WERI-Rb-1 (cell line): ENCODE measurements around the gene RAET1G.

Experiments used
- DNase-seq: peaks from one replicate; pipeline ENCODE4 v3.0.0-alpha.2; 2020
- H3K27ac ChIP-seq: fragments of 250-450 bp; sonication (Bioruptor Pico); 2 replicates; pipeline ENCODE4 v1.5.1; 2020; ENCODE audit warnings: mild to moderate bottlenecking, moderate library complexity
- H3K27me3 ChIP-seq: fragments of 250-450 bp; sonication (Bioruptor Pico); 2 replicates; pipeline ENCODE4 v1.5.1; 2021; ENCODE audit warnings: mild to moderate bottlenecking, low read depth, moderate library complexity; ENCODE audit not compliant: insufficient read depth, severe bottlenecking
- H3K36me3 ChIP-seq: fragments of 250-450 bp; sonication (Bioruptor Pico); 2 replicates; pipeline ENCODE4 v1.5.1; 2020; ENCODE audit warnings: mild to moderate bottlenecking, moderate library complexity
- H3K4me3 ChIP-seq: 2 replicates; pipeline ENCODE4 v1.5.1; 2011; ENCODE audit warnings: low read depth, mild to moderate bottlenecking, control low read depth, low read length
- H3K9me3 ChIP-seq: fragments of 250-450 bp; sonication (Bioruptor Pico); 2 replicates; pipeline ENCODE4 v1.5.1; 2021; ENCODE audit warnings: mild to moderate bottlenecking, moderate library complexity; ENCODE audit not compliant: severe bottlenecking
- TF ChIP-seq, protein P1 (sequence below): IDR thresholded peaks from 2 replicates; pipeline ENCODE4 v1.5.1; 2011; ENCODE audit warnings: low read depth, mild to moderate bottlenecking, control low read depth, inconsistent platforms, low read length

Gene RAET1G

GRCh38 chr6:149942461-149942829, 19.5 kb upstream of the RAET1G start:
- TF ChIP-seq, protein P1, sequence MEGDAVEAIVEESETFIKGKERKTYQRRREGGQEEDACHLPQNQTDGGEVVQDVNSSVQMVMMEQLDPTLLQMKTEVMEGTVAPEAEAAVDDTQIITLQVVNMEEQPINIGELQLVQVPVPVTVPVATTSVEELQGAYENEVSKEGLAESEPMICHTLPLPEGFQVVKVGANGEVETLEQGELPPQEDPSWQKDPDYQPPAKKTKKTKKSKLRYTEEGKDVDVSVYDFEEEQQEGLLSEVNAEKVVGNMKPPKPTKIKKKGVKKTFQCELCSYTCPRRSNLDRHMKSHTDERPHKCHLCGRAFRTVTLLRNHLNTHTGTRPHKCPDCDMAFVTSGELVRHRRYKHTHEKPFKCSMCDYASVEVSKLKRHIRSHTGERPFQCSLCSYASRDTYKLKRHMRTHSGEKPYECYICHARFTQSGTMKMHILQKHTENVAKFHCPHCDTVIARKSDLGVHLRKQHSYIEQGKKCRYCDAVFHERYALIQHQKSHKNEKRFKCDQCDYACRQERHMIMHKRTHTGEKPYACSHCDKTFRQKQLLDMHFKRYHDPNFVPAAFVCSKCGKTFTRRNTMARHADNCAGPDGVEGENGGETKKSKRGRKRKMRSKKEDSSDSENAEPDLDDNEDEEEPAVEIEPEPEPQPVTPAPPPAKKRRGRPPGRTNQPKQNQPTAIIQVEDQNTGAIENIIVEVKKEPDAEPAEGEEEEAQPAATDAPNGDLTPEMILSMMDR, result peak; percentile 19; the same call in 1 of the 2 replicates
- no peak for DNase-seq
- peaks cover 37% of the 10 kb centered on the region for H3K27me3 ChIP-seq
- H3K9me3 ChIP-seq, result no peaks in the 10 kb centered on the region
- H3K27ac ChIP-seq, result no peak overlapping the region
- peak overlapping the region; percentile 46 for H3K4me3 ChIP-seq
- no peaks in the 10 kb centered on the region for H3K36me3 ChIP-seq

DNA sequence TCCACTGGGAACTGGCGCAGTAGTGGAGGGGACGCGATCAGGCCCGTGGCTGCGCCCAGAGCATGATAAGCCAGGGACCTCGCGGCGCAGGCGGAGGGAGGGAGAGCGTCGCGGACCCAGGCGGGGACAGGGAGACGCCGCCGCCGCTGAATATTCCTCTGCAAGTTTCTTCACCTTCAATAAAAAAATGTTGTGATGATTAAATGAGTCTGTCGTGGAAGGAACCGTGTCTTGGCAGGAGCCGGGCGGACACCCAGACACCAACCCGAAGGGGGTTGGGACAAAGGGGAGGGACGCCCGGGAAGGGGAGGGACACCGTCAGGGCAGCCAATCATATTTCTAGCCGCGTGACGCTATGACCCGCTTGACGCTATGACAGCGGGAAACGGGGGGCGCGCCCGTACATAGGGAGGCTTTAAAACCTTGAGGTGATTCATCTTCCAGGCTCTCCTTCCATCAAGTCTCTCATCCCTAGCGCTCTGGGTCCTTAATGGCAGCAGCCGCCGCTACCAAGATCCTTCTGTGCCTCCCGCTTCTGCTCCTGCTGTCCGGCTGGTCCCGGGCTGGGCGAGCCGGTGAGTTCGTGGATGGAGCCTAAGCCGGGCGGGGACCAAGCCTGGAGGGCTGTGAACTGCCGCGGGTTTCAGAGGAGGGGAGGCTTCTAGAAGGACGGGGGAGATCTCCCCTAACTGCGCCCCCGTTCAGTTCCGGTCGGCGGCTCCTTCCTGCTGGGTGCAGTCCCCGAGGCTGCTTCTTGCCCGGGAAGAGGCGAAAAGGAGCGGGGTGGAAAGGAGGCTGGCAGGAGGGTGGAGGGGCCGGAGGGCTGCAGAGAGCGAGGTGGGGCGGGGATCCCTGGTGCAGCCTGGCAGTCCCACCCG, 18.9 kb upstream of the RAET1G start, which contains the start of gene ULBP2:
ULBP2 (plus strand) TSS at position 432 of the 878 bp plus-strand sequence; CDS start at position 491, 59 bp downstream.
- Histone ChIP-seq H3K9me3 (no peaks in the 10 kb centered on the region), H3K4me3 (peak within 1 kb of the TSS; percentile 46), H3K27me3 (peaks cover 44% of the 10 kb centered on the region), H3K27ac (no peak within 1 kb of the TSS), H3K36me3 (no peaks in the 10 kb centered on the region)
- TF ChIP-seq, protein P1, result no peak
- peak; percentile 87 for DNase-seq

GRCh38 chr6:149940672-149940982, 17.7 kb upstream of the RAET1G start:
- no peak overlapping the region for H3K4me3 ChIP-seq
- peaks cover 56% of the 10 kb centered on the region for H3K27me3 ChIP-seq

GRCh38 chr6:149939909-149940671, 17.2 kb upstream of the RAET1G start:
- TF ChIP-seq, protein P1, result no peak

More at GRCh38 chr6:149940672-149940982, 17.7 kb upstream of the RAET1G start:
- no peak for DNase-seq
- TF ChIP-seq, protein P1, result no peak
- H3K36me3 ChIP-seq, result no peaks in the 10 kb centered on the region
- H3K27ac ChIP-seq, result no peak overlapping the region
- no peaks in the 10 kb centered on the region for H3K9me3 ChIP-seq

DNA sequence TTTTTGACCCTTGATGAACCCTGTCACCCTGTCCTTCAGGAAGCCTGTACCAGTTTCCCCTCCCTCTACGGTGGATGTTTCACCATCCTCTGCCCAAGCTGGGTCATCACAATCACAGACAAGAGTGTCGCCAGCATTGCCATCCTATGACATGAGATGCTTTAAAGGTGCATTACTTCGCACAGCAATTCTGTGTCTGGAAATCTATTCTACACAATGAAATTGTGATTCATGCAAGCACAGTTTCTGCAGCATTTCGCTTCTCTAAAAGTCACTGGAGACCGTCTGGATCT, 16.4 kb upstream of the RAET1G start:
- no peak for DNase-seq
- H3K9me3 ChIP-seq, result no peaks in the 10 kb centered on the region
- H3K27me3 ChIP-seq, result peaks cover 66% of the 10 kb centered on the region

More at GRCh38 chr6:149939909-149940671, 17.2 kb upstream of the RAET1G start:
- Histone ChIP-seq H3K36me3 (no peaks in the 10 kb centered on the region), H3K27ac (no peak overlapping the region), H3K4me3 (no peak overlapping the region), H3K9me3 (no peaks in the 10 kb centered on the region), H3K27me3 (peaks cover 61% of the 10 kb centered on the region)
- no peak for DNase-seq

More for the DNA sequence above, 16.4 kb upstream of the RAET1G start:
- Histone ChIP-seq H3K4me3 (no peak overlapping the region), H3K27ac (no peak overlapping the region), H3K36me3 (no peaks in the 10 kb centered on the region)
- TF ChIP-seq, protein P1, result no peak
